HK-2 (cell line): ENCODE results near the gene TOX4.
"Not testable (repeated sequence)": the region's sequence is repeated elsewhere in the genome, so short reads cannot be mapped to it uniquely, and the experiment has no call there.

Source experiments
- DNase-seq: peaks from one replicate; pipeline ENCODE4 v3.0.0-alpha.2; 2018; ENCODE audit not compliant: unreplicated experiment

Gene TOX4

GRCh38 chr14:21476925-21477681 lies at the start of gene TOX4, which contains the start of gene RAB2B:
Gene TOX4, plus strand, starts transcription at chr14:21477195. Its CDS starts 84 bp downstream, at chr14:21477279.
Gene RAB2B, minus strand, starts transcription at chr14:21476959. Its CDS starts 87 bp downstream, at chr14:21476872.
- DNase-seq, result peak; percentile 96

- DNase-seq, result no peak
These were observed 48.1 kb upstream of the TOX4 start for GRCh38 chr14:21428930-21429329.

GRCh38 chr14:21431126-21431525 lies 45.9 kb upstream of the TOX4 start:
- no peak for DNase-seq

- no peak for DNase-seq
These were observed 40.4 kb upstream of the TOX4 start for GRCh38 chr14:21436567-21437062.

- DNase-seq, result peak; percentile 98
These were observed 39.7 kb upstream of the TOX4 start for GRCh38 chr14:21437063-21437901.

- no peak for DNase-seq
These were observed 36.1 kb upstream of the TOX4 start for GRCh38 chr14:21440859-21441258.

- not testable (repeated sequence) for DNase-seq
These were observed 34.3 kb upstream of the TOX4 start for GRCh38 chr14:21442657-21443056.

GRCh38 chr14:21449899-21450216 lies 27.1 kb upstream of the TOX4 start:
- DNase-seq, result no peak

GRCh38 chr14:21454843-21455544 lies 22.0 kb upstream of the TOX4 start:
- DNase-seq, result no peak

GRCh38 chr14:21455592-21455911 lies 21.4 kb upstream of the TOX4 start:
- no peak for DNase-seq

- DNase-seq, result peak; percentile 99
These were observed 20.9 kb upstream of the TOX4 start, which contains the start of gene CHD8 for GRCh38 chr14:21455912-21456667. Gene CHD8, minus strand, starts transcription at chr14:21456123. Its CDS starts 24,480 bp downstream, at chr14:21431643.

GRCh38 chr14:21467616-21468015 lies 9.4 kb upstream of the TOX4 start:
- DNase-seq, result no peak

- DNase-seq, result no peak
These were observed 1.1 kb upstream of the TOX4 start for GRCh38 chr14:21475767-21476522.

GRCh38 chr14:21476523-21476924 lies 471 bp upstream of the TOX4 start:
- peak; percentile 82 for DNase-seq

GRCh38 chr14:21486640-21487087 lies 9.7 kb downstream of the TOX4 start:
- DNase-seq, result no peak

- DNase-seq, result no peak
These were observed 18.1 kb downstream of the TOX4 start for GRCh38 chr14:21494902-21495762.

GRCh38 chr14:21496453-21496852 lies 19.5 kb downstream of the TOX4 start:
- no peak for DNase-seq

- DNase-seq, result no peak
These were observed 21.8 kb downstream of the TOX4 start for GRCh38 chr14:21498540-21499526.
